ENCODE data around the gene PAPSS2. TPM values are rescaled to one million over a fixed set of nuclear protein-coding genes. Genes with fewer than 3 reads are reported as not detected.

PAPSS2 gene
- total and polyA plus RNA-seq, 10 donors: 3.0 to 25.9 (median 12.6) TPM

GRCh38 chr10:87794285-87794684 is 134.6 kb downstream of the PAPSS2 start:
- no peak for TF ChIP-seq POLR2A (IDR thresholded peaks at IDR 0.05)
- TF ChIP-seq POLR2AphosphoS5 (IDR thresholded peaks at IDR 0.05): no peak
- no peak for TF ChIP-seq CTCF (IDR thresholded peaks at IDR 0.05 in 8 of 11, conservative IDR thresholded peaks at IDR 0.05 in 3 of 11)
- Histone ChIP-seq H3K36me3 (peaks cover 0 to 54% (median 19%) of the 10 kb centered on the region in 6 donors), H3K27me3 (replicated peaks in 1 of 7) (no peaks in the 10 kb centered on the region), H3K4me3 (no peak overlapping the region), H3K27ac (no peak overlapping the region), H3K9me3 (no peaks in the 10 kb centered on the region), H3K4me1 (peaks cover 0 to 36% (median 15%) of the 10 kb centered on the region in 6 donors)
- intact Hi-C loops (cut with DNase I; ENCODE audit: low total_unique reads): no loop called here
- DNase-seq: no peak
- 48 to 66% (median 64%) methylated on average over 3 of the region's 3 CpGs for WGBS, 5 donors

Other genes with a start within 250 kb of the PAPSS2 start
- 10 to 100 TPM in 6 of 7 donors, 1 to 10 TPM in 1; 9.7 to 21.3 (median 12.4) TPM for gene MINPP1, start 155.0 kb upstream of the PAPSS2 start, total RNA-seq
- 1 to 10 TPM; 5.1 to 5.9 (median 5.9) TPM for gene MINPP1, start 155.0 kb upstream of the PAPSS2 start, polyA plus RNA-seq
- gene ATAD1, start 158.3 kb downstream of the PAPSS2 start, total RNA-seq: 10 to 100 TPM; 27.3 to 49.4 (median 33.0) TPM
- 10 to 100 TPM in 2 of 3 donors, 1 to 10 TPM in 1; 8.7 to 10.1 (median 10.1) TPM for gene ATAD1, start 158.3 kb downstream of the PAPSS2 start, polyA plus RNA-seq
- 1 to 10 TPM in 5 of 7 donors, under 1 TPM in 2; 0.54 to 2.2 (median 1.4) TPM for gene KLLN, start 203.7 kb downstream of the PAPSS2 start, total RNA-seq
- under 1 TPM; 0.52 to 0.93 (median 0.80) TPM for gene KLLN, start 203.7 kb downstream of the PAPSS2 start, polyA plus RNA-seq
- gene PTEN, start 203.7 kb downstream of the PAPSS2 start, total RNA-seq: 100 to 1,000 TPM; 144 to 300 (median 212) TPM
- gene PTEN, start 203.7 kb downstream of the PAPSS2 start, polyA plus RNA-seq: 10 to 100 TPM; 38.1 to 47.0 (median 42.0) TPM

All from spleen (tissue), 11 donors.